HCT116 (cell line): ENCODE data around the gene RBM19. TPM values are rescaled to one million over a fixed set of nuclear protein-coding genes. Genes with fewer than 3 reads are reported as not detected.

Experiments used
- ATAC-seq: fragments of 200-7000 bp; cut with Tn5 transposase; 2 replicates; pipeline ENCODE4 v1.9.1; 2020; ENCODE audit warnings: mild to moderate bottlenecking, moderate library complexity
- BruUV-seq: library from RNA; stranded (reverse); fragments of 400-500 nt; replicated peaks from 2 replicates; lab custom pipeline; 2021; lab: Mats Ljungman, UMichigan
- CTCF ChIA-PET: fragments of 300-600 bp; sonication (Branson Sonifier 250); formaldehyde crosslinking; loops from one replicate; lab custom pipeline; 2021; ENCODE audit warnings: antibody characterized with exemption; lab: Charles Lee
- POLR2A ChIA-PET: fragments of 300-600, 350-600 bp; sonication (Branson Sonifier 250); formaldehyde crosslinking; loops from one replicate; lab custom pipeline; 2021; ENCODE audit warnings: antibody characterized with exemption; lab: Charles Lee
- RAD21 ChIA-PET, 2 experiments: fragments of 300-600 bp; sonication (Branson Sonifier 250); formaldehyde crosslinking; loops; one replicate each; lab custom pipeline; 2023; ENCODE audit warnings: low total read pairs in 2 of 2; ENCODE audit not compliant: uncharacterized antibody in 2 of 2, unreplicated experiment in 2 of 2, low non-redundant PET in 1 of 2; lab: Charles Lee
- DNase-seq: peaks from one replicate; pipeline ENCODE4 v3.0.0-alpha.2; 2010; ENCODE audit warnings: low read depth, low spot score
- H2AFZ ChIP-seq: fragments of 200-600 bp; shearing (Covaris generic), sonication (generic); 2 replicates; pipeline ENCODE4 v1.6.1; 2017; ENCODE audit warnings: low read depth, mixed run types, mixed read lengths, antibody characterized with exemption, low read length; ENCODE audit not compliant: poor library complexity, severe bottlenecking
- H3K27ac ChIP-seq: 2 replicates; pipeline ENCODE4 v1.5.1; 2012; ENCODE audit warnings: low read depth, low read length
- H3K27me3 ChIP-seq: fragments of 200-600 bp; sonication (generic); 2 replicates; pipeline ENCODE4 v1.6.1; 2016; ENCODE audit warnings: mixed run types, low read length, mixed read lengths; ENCODE audit not compliant: insufficient read depth
- H3K36me3 ChIP-seq, 2 experiments: fragments of 200-500 bp in 1 of 2; fragments of 200-600 bp in 1 of 2; sonication (Bioruptor generic) in 1 of 2; sonication (generic) in 1 of 2; 2 replicates each; pipeline versions ENCODE4 v1.5.1 to v1.6.1; 2014 to 2016; ENCODE audit warnings: low read length in 2 of 2, inconsistent platforms in 1 of 2, mixed read lengths in 1 of 2, mixed run types in 1 of 2; ENCODE audit not compliant: insufficient read depth in 2 of 2, control insufficient read depth in 1 of 2
- H3K4me1 ChIP-seq, 2 experiments: fragments of 200-600 bp in 1 of 2; sonication (generic) in 1 of 2; 2 replicates each; pipeline versions ENCODE4 v1.5.1 to v1.6.1; 2012 to 2017; ENCODE audit warnings: low read length in 2 of 2, inconsistent platforms in 1 of 2, mild to moderate bottlenecking in 1 of 2, mixed read lengths in 1 of 2, mixed run types in 1 of 2, moderate library complexity in 1 of 2; ENCODE audit not compliant: insufficient read depth in 2 of 2, control insufficient read depth in 1 of 2
- H3K4me2 ChIP-seq: fragments of 200-600 bp; sonication (generic); 2 replicates; pipeline ENCODE4 v1.6.1; 2017; ENCODE audit warnings: mixed run types, low read length, mixed read lengths
- H3K4me3 ChIP-seq, 2 experiments: fragments of 200-600 bp in 1 of 2; sonication (generic) in 1 of 2; replicated peaks in 1 of 2; 2 replicates each; pipeline ENCODE4 v1.5.1; 2011 to 2016; ENCODE audit warnings: low read length in 2 of 2, control low read depth in 1 of 2, low read depth in 1 of 2, mild to moderate bottlenecking in 1 of 2, mixed read lengths in 1 of 2, mixed run types in 1 of 2
- H3K79me2 ChIP-seq: fragments of 200-600 bp; sonication (generic); 2 replicates; pipeline ENCODE4 v1.6.1; 2017; ENCODE audit warnings: mild to moderate bottlenecking, mixed run types, low read length, moderate library complexity, mixed read lengths; ENCODE audit not compliant: insufficient read depth
- H3K9ac ChIP-seq: fragments of 200-600 bp; sonication (generic); 2 replicates; pipeline ENCODE4 v1.6.1; 2016; ENCODE audit warnings: low read length, mixed read lengths
- H3K9me2 ChIP-seq: fragments of 200-600 bp; sonication (generic), shearing (Covaris generic); 2 replicates; pipeline ENCODE4 v1.6.1; 2017; ENCODE audit warnings: mixed run types, mild to moderate bottlenecking, moderate library complexity; ENCODE audit not compliant: insufficient read depth
- H3K9me3 ChIP-seq, 2 experiments: fragments of 200-500 bp in 1 of 2; fragments of 200-600 bp in 1 of 2; sonication (Bioruptor generic) in 1 of 2; sonication (generic) in 1 of 2; 2 replicates each; pipeline ENCODE4 v1.6.1; 2014 to 2017; ENCODE audit warnings: low read length in 2 of 2, mixed read lengths in 2 of 2, inconsistent platforms in 1 of 2, low read depth in 1 of 2, mild to moderate bottlenecking in 1 of 2, mixed run types in 1 of 2, moderate library complexity in 1 of 2; ENCODE audit not compliant: control insufficient read depth in 1 of 2, insufficient read depth in 1 of 2
- H4K20me1 ChIP-seq: fragments of 200-600 bp; sonication (generic), shearing (Covaris generic); 2 replicates; pipeline ENCODE4 v1.6.1; 2017; ENCODE audit warnings: mixed run types, mild to moderate bottlenecking, moderate library complexity; ENCODE audit not compliant: insufficient read depth
- CBX3 ChIP-seq: IDR thresholded peaks from 2 replicates; pipeline ENCODE4 v1.6.1; 2012; ENCODE audit warnings: low read depth
- CEBPB ChIP-seq: IDR thresholded peaks from 2 replicates; pipeline ENCODE4 v1.6.1; 2012; ENCODE audit warnings: low read depth
- EGR1 ChIP-seq: IDR thresholded peaks from 2 replicates; pipeline ENCODE4 v1.6.1; 2012; ENCODE audit warnings: low read depth
- ELF1 ChIP-seq: IDR thresholded peaks from 2 replicates; pipeline ENCODE4 v1.6.1; 2012; ENCODE audit warnings: low read depth, borderline replicate concordance
- EZH2 ChIP-seq: fragments of 200-600 bp; sonication (generic); IDR thresholded peaks from 2 replicates; pipeline ENCODE4 v1.6.1; 2017; ENCODE audit warnings: antibody characterized with exemption, mixed run types
- FOSL1 ChIP-seq: IDR thresholded peaks from 2 replicates; pipeline ENCODE4 v1.6.1; 2012; ENCODE audit warnings: low read depth
- POLR2A ChIP-seq: IDR thresholded peaks from 2 replicates; pipeline ENCODE4 v1.7.0; 2011; ENCODE audit warnings: borderline replicate concordance; ENCODE audit not compliant: insufficient read depth, insufficient read length; ENCODE audit errors: extremely low read depth
- POLR2AphosphoS5 ChIP-seq: IDR thresholded peaks from 2 replicates; pipeline ENCODE4 v1.6.1; 2011; ENCODE audit warnings: mild to moderate bottlenecking, low read depth, low read length, moderate library complexity
- RAD21 ChIP-seq: IDR thresholded peaks from 2 replicates; pipeline ENCODE4 v1.6.1; 2012; ENCODE audit warnings: low read depth, mild to moderate bottlenecking
- SP1 ChIP-seq: IDR thresholded peaks from 2 replicates; pipeline ENCODE4 v1.6.1; 2012; ENCODE audit warnings: low read depth
- SRF ChIP-seq: IDR thresholded peaks from 2 replicates; pipeline ENCODE4 v1.6.1; 2012; ENCODE audit warnings: low read depth
- TCF7L2 ChIP-seq: IDR thresholded peaks from 2 replicates; pipeline ENCODE4 v1.7.0; 2011; ENCODE audit warnings: borderline replicate concordance, inconsistent platforms; ENCODE audit not compliant: insufficient read depth, insufficient read length; ENCODE audit errors: extremely low read depth
- ZFX ChIP-seq: fragments of 450-650 bp; IDR thresholded peaks from 2 replicates; pipeline ENCODE4 v1.6.1; 2017
- intact Hi-C: fragments of 100-400 bp; cut with micrococcal nuclease; formaldehyde crosslinking; loops from 2 replicates; pipeline ENCODE4 v1.10.0; 2022
- total RNA-seq: library from RNA; stranded (reverse); gene quantifications from one replicate; pipeline ENCODE4 v1.2.1, GENCODE V29; 2021; ENCODE audit not compliant: unreplicated experiment
- TF ChIP-seq, protein P1 (sequence below): IDR thresholded peaks from 2 replicates; pipeline ENCODE4 v1.6.1; 2012; ENCODE audit warnings: low read depth
- TF ChIP-seq, protein P2 (sequence below): IDR thresholded peaks from 2 replicates; pipeline ENCODE4 v1.6.1; 2012
- TF ChIP-seq, protein P3 (sequence below): IDR thresholded peaks from 2 replicates; pipeline ENCODE4 v1.6.1; 2011; ENCODE audit warnings: mild to moderate bottlenecking, low read length, moderate library complexity; ENCODE audit not compliant: insufficient replicate concordance; ENCODE audit errors: extremely low read depth

RBM19 gene
- total RNA-seq, 1 experiment from 2014 or later: 30.7 TPM

DNA sequence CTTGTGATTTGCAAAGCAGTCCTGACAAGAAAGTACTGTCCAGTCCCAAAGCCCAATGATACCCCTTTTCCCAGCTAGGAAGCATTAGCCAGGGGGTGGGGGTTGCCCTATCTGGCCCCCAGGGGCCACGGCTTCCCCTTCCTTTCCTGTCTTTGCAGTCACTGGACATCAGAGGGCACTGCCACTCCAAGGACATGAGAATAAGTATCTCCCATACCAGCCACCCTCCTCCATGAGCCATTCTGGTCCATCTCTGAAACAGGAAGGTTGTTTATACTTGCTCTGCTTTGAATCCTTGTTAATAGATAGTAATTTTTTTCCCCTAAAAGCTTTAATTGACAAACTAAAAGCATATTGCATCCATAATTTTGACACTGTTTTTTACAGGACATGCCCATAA is 29.7 kb downstream of the RBM19 start:
- H3K79me2 ChIP-seq: no peaks in the 10 kb centered on the region
- ATAC-seq: 0 out of 2 replicates have a peak, but pooled peaks have one; percentile 40
- H3K4me2 ChIP-seq: no peak overlapping the region
- DNase-seq: no peak
- CTCF ChIA-PET: no interaction called here
- H3K9ac ChIP-seq: no peak overlapping the region
- peaks cover 8 to 14% of the 10 kb centered on the region in 2 experiments; a peak in 3 of 4 replicates for H3K36me3 ChIP-seq
- RAD21 ChIA-PET: no interaction called here
- BruUV-seq: no TSS peak
- TF ChIP-seq CBX3: no peak
- TF ChIP-seq EZH2: no peak
- TF ChIP-seq FOSL1: no peak
- TF ChIP-seq POLR2AphosphoS5: no peak
- TF ChIP-seq ELF1: no peak
- POLR2A ChIA-PET: no interaction called here
- intact Hi-C loops: no loop called here
- no peaks in the 10 kb centered on the region for H3K4me1 ChIP-seq
- H3K27ac ChIP-seq: no peak overlapping the region
- H3K9me2 ChIP-seq: no peaks in the 10 kb centered on the region
- H3K9me3 ChIP-seq: no peaks in the 10 kb centered on the region
- H4K20me1 ChIP-seq: no peaks in the 10 kb centered on the region
- H2AFZ ChIP-seq: no peak overlapping the region
- no peak overlapping the region for H3K4me3 ChIP-seq
- no peaks in the 10 kb centered on the region for H3K27me3 ChIP-seq

DNA sequence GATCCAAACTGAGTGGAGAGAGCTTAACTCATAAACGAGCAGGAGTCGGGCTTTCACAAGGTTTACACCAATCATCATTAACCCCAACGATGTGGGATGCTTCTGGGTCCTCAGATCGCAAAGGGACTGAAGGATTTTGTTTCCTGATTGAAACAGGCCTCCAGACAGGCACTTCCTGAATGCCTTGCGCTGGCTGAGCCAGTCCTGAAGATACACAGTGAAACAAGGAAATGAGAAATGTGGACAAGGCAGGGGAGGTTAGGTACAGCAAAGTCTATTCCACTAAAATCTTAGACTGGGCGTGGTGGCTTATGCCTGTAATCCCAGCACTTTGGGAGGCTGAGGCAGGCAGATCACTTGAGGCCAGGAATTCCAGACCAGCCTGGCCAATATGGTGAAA is 30.7 kb downstream of the RBM19 start:
- BruUV-seq: no TSS peak
- Histone ChIP-seq H3K79me2 (no peaks in the 10 kb centered on the region), H3K9me2 (no peaks in the 10 kb centered on the region), H3K4me1 (no peaks in the 10 kb centered on the region), H3K9ac (no peak overlapping the region), H3K9me3 (no peaks in the 10 kb centered on the region), H3K36me3 (peaks cover 6 to 10% of the 10 kb centered on the region in 2 experiments; a peak in 2 of 4 replicates), H3K27me3 (no peaks in the 10 kb centered on the region), H3K27ac (no peak overlapping the region), H3K4me3 (no peak overlapping the region), H3K4me2 (no peak overlapping the region), H2AFZ (no peak overlapping the region), H4K20me1 (no peaks in the 10 kb centered on the region)
- POLR2A ChIA-PET: no interaction called here
- TF ChIP-seq CEBPB (no peak), POLR2AphosphoS5 (no peak), EZH2 (no peak), SP1 (no peak), FOSL1 (no peak), TCF7L2 (no peak), ZFX (no peak), RAD21 (no peak), POLR2A (no peak), SRF (no peak), EGR1 (no peak)
- TF ChIP-seq, protein P1, sequence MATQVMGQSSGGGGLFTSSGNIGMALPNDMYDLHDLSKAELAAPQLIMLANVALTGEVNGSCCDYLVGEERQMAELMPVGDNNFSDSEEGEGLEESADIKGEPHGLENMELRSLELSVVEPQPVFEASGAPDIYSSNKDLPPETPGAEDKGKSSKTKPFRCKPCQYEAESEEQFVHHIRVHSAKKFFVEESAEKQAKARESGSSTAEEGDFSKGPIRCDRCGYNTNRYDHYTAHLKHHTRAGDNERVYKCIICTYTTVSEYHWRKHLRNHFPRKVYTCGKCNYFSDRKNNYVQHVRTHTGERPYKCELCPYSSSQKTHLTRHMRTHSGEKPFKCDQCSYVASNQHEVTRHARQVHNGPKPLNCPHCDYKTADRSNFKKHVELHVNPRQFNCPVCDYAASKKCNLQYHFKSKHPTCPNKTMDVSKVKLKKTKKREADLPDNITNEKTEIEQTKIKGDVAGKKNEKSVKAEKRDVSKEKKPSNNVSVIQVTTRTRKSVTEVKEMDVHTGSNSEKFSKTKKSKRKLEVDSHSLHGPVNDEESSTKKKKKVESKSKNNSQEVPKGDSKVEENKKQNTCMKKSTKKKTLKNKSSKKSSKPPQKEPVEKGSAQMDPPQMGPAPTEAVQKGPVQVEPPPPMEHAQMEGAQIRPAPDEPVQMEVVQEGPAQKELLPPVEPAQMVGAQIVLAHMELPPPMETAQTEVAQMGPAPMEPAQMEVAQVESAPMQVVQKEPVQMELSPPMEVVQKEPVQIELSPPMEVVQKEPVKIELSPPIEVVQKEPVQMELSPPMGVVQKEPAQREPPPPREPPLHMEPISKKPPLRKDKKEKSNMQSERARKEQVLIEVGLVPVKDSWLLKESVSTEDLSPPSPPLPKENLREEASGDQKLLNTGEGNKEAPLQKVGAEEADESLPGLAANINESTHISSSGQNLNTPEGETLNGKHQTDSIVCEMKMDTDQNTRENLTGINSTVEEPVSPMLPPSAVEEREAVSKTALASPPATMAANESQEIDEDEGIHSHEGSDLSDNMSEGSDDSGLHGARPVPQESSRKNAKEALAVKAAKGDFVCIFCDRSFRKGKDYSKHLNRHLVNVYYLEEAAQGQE: no peak
- TF ChIP-seq, protein P2, sequence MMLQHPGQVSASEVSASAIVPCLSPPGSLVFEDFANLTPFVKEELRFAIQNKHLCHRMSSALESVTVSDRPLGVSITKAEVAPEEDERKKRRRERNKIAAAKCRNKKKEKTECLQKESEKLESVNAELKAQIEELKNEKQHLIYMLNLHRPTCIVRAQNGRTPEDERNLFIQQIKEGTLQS: no peak
- TF ChIP-seq, protein P3, sequence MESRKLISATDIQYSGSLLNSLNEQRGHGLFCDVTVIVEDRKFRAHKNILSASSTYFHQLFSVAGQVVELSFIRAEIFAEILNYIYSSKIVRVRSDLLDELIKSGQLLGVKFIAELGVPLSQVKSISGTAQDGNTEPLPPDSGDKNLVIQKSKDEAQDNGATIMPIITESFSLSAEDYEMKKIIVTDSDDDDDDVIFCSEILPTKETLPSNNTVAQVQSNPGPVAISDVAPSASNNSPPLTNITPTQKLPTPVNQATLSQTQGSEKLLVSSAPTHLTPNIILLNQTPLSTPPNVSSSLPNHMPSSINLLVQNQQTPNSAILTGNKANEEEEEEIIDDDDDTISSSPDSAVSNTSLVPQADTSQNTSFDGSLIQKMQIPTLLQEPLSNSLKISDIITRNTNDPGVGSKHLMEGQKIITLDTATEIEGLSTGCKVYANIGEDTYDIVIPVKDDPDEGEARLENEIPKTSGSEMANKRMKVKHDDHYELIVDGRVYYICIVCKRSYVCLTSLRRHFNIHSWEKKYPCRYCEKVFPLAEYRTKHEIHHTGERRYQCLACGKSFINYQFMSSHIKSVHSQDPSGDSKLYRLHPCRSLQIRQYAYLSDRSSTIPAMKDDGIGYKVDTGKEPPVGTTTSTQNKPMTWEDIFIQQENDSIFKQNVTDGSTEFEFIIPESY: no peak
- intact Hi-C loops: no loop called here
- DNase-seq (no peak), ATAC-seq (no peak)
- RAD21 ChIA-PET: no interaction called here
- CTCF ChIA-PET: no interaction called here
